Thoracic aorta (tissue), 2 donors: ENCODE measurements around the gene CABCOCO1. TPM values are rescaled to one million over a fixed set of nuclear protein-coding genes. Genes with fewer than 3 reads are reported as not detected.

Experiments used
- ATAC-seq: fragments of 150-250 bp; one replicate; pipeline ENCODE4 v1.8.0; 2017; ENCODE audit warnings: low read depth; ENCODE audit not compliant: insufficient number of reproducible peaks, low FRiP score
- DNase-seq: peaks from one replicate; pipeline ENCODE4 v3.0.0-alpha.2; 2020; ENCODE audit warnings: low spot score
- H3K27ac ChIP-seq, 2 donors: fragments of 200-600 bp; sonication (generic); 1 replicate in 1 of 2; 2 replicates in 1 of 2; pipeline ENCODE4 v1.5.1; 2016; ENCODE audit warnings: mild to moderate bottlenecking in 2 of 2, moderate library complexity in 2 of 2
- H3K27me3 ChIP-seq: fragments of 200-600 bp; sonication (generic); replicated peaks from 2 replicates; pipeline ENCODE4 v1.6.0; 2016; ENCODE audit warnings: mild to moderate bottlenecking; ENCODE audit not compliant: insufficient read depth
- H3K36me3 ChIP-seq: fragments of 200-600 bp; sonication (generic); one replicate; pipeline ENCODE4 v1.5.1; 2016
- H3K4me1 ChIP-seq, 2 donors: fragments of 200-600 bp; sonication (generic); 1 replicate in 1 of 2; 2 replicates in 1 of 2; pipeline versions ENCODE4 v1.5.1 to v1.6.0; 2016; ENCODE audit warnings: low read depth in 2 of 2, mild to moderate bottlenecking in 1 of 2; ENCODE audit not compliant: control insufficient read depth in 1 of 2
- H3K4me3 ChIP-seq: fragments of 200-600 bp; sonication (generic); 2 replicates; pipeline ENCODE4 v1.5.1; 2016; ENCODE audit warnings: mild to moderate bottlenecking
- H3K9me3 ChIP-seq: fragments of 200-600 bp; sonication (generic); 2 replicates; pipeline ENCODE4 v1.5.1; 2016
- total RNA-seq, 2 donors: library from RNA; depleted of rRNA; stranded (reverse); fragments of >200 nt; gene quantifications; one replicate each; pipeline versions ENCODE4 v1.1.0 to v1.2.3, GENCODE V29; 2016
- TF ChIP-seq, protein P1 (sequence below): fragments of 200-600 bp; sonication (generic); IDR thresholded peaks from one replicate; pipeline ENCODE4 v1.5.1; 2019; ENCODE audit warnings: antibody characterized with exemption

CABCOCO1 gene
- total RNA-seq, 2 donors from 2014 or later, result 1.1 TPM; not detected in 1

GRCh38 chr10:61618388-61618961 lies 44.3 kb upstream of the CABCOCO1 start:
- DNase-seq, result no peak
- Histone ChIP-seq H3K36me3 (no peaks in the 10 kb centered on the region), H3K27me3 (no peaks in the 10 kb centered on the region), H3K9me3 (no peaks in the 10 kb centered on the region), H3K27ac (no peak overlapping the region), H3K4me1 (peaks cover under 1 to 4% of the 10 kb centered on the region in 2 donors), H3K4me3 (no peak overlapping the region)
- ATAC-seq, result no peak
- TF ChIP-seq, protein P1, sequence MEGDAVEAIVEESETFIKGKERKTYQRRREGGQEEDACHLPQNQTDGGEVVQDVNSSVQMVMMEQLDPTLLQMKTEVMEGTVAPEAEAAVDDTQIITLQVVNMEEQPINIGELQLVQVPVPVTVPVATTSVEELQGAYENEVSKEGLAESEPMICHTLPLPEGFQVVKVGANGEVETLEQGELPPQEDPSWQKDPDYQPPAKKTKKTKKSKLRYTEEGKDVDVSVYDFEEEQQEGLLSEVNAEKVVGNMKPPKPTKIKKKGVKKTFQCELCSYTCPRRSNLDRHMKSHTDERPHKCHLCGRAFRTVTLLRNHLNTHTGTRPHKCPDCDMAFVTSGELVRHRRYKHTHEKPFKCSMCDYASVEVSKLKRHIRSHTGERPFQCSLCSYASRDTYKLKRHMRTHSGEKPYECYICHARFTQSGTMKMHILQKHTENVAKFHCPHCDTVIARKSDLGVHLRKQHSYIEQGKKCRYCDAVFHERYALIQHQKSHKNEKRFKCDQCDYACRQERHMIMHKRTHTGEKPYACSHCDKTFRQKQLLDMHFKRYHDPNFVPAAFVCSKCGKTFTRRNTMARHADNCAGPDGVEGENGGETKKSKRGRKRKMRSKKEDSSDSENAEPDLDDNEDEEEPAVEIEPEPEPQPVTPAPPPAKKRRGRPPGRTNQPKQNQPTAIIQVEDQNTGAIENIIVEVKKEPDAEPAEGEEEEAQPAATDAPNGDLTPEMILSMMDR, result no peak

DNA sequence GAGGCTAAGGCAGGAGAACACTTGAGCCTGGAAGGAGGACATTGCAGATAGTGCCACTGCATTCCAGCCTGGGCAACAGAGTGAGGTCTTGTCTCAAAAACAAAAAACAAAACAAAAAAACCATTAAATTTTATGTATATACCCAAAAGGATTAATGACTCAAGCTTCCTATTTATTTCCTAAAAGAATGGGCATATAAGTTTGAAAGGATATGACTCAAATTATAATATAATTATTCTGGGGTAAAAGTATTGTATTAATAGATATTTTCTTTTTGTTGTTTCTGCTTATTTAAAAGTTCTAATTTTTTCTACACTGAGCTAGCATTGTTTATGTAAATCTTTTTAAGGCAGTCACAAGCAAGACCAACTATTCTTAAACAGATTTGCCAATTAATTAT lies 42.2 kb upstream of the CABCOCO1 start:
- Histone ChIP-seq H3K27me3 (no peaks in the 10 kb centered on the region), H3K4me3 (no peak overlapping the region), H3K27ac (no peak overlapping the region), H3K4me1 (peaks cover 7 to 10% of the 10 kb centered on the region in 2 donors), H3K36me3 (no peaks in the 10 kb centered on the region), H3K9me3 (no peaks in the 10 kb centered on the region)
- DNase-seq (no peak), ATAC-seq (no peak)
- TF ChIP-seq, protein P1, result no peak

GRCh38 chr10:61621605-61622051 lies 41.1 kb upstream of the CABCOCO1 start:
- ATAC-seq (no peak), DNase-seq (no peak)
- H3K9me3 ChIP-seq, result no peaks in the 10 kb centered on the region
- TF ChIP-seq, protein P1, result no peak
- H3K4me1 ChIP-seq, result peaks cover 7 to 10% of the 10 kb centered on the region in 2 donors
- no peaks in the 10 kb centered on the region for H3K36me3 ChIP-seq
- no peak overlapping the region for H3K27ac ChIP-seq
- H3K27me3 ChIP-seq, result no peaks in the 10 kb centered on the region
- no peak overlapping the region for H3K4me3 ChIP-seq

GRCh38 chr10:61623161-61623560 lies 39.6 kb upstream of the CABCOCO1 start:
- no peaks in the 10 kb centered on the region for H3K27me3 ChIP-seq
- DNase-seq (no peak), ATAC-seq (no peak)
- peaks cover 12 to 18% of the 10 kb centered on the region in 2 donors for H3K4me1 ChIP-seq
- H3K27ac ChIP-seq, result no peak overlapping the region
- H3K36me3 ChIP-seq, result no peaks in the 10 kb centered on the region
- no peaks in the 10 kb centered on the region for H3K9me3 ChIP-seq
- TF ChIP-seq, protein P1, result no peak
- no peak overlapping the region for H3K4me3 ChIP-seq

GRCh38 chr10:61626209-61626608 lies 36.5 kb upstream of the CABCOCO1 start:
- no peak for ATAC-seq
- Histone ChIP-seq H3K27me3 (no peaks in the 10 kb centered on the region), H3K27ac (no peak overlapping the region), H3K4me3 (no peak overlapping the region), H3K9me3 (no peaks in the 10 kb centered on the region), H3K36me3 (no peaks in the 10 kb centered on the region), H3K4me1 (peaks cover 16 to 33% of the 10 kb centered on the region in 2 donors)
- TF ChIP-seq, protein P1, result no peak
- DNase-seq, result no peak
